HG02981 (cell line): Measurements from ENCODE around the gene ASPDH.

Experiments
- ATAC-seq: cut with Tn5 transposase; IDR thresholded peaks from one replicate; pipeline ENCODE4 v1.9.1; 2021; ENCODE audit warnings: mild to moderate bottlenecking, moderate library complexity; ENCODE audit not compliant: unreplicated experiment

ASPDH gene

GRCh38 chr19:50498219-50499056 is 15.3 kb downstream of the ASPDH start:
- ATAC-seq = no peak

- no peak for ATAC-seq
These were observed 16.7 kb downstream of the ASPDH start for GRCh38 chr19:50497022-50497405.

- no peak for ATAC-seq
These were observed 17.3 kb downstream of the ASPDH start for GRCh38 chr19:50496189-50497021.

- no peak for ATAC-seq
These were observed 18.6 kb downstream of the ASPDH start for GRCh38 chr19:50495020-50495531.

- ATAC-seq = no peak
These were observed 19.3 kb downstream of the ASPDH start for GRCh38 chr19:50494186-50495019.

GRCh38 chr19:50493171-50493570 is 20.5 kb downstream of the ASPDH start:
- ATAC-seq = no peak

GRCh38 chr19:50492303-50493052 is 21.2 kb downstream of the ASPDH start:
- no peak for ATAC-seq

GRCh38 chr19:50490991-50491472 is 22.7 kb downstream of the ASPDH start:
- ATAC-seq = no peak

GRCh38 chr19:50490411-50490811 is 23.3 kb downstream of the ASPDH start:
- no peak for ATAC-seq

GRCh38 chr19:50489461-50490011 is 24.2 kb downstream of the ASPDH start:
- ATAC-seq = no peak

- ATAC-seq = no peak
These were observed 25.1 kb downstream of the ASPDH start for GRCh38 chr19:50488389-50489194.

GRCh38 chr19:50486823-50487515 is 26.7 kb downstream of the ASPDH start:
- no peak for ATAC-seq

GRCh38 chr19:50485284-50485955 is 28.3 kb downstream of the ASPDH start:
- no peak for ATAC-seq

- no peak for ATAC-seq
These were observed 30.8 kb downstream of the ASPDH start for GRCh38 chr19:50482916-50483315.

GRCh38 chr19:50482271-50482855 is 31.4 kb downstream of the ASPDH start:
- ATAC-seq = no peak

- ATAC-seq = no peak
These were observed 32.2 kb downstream of the ASPDH start for GRCh38 chr19:50481351-50482149.
